HEK293 (cell line): Measurements from ENCODE around the gene HMCN1.

Experiments used
- CTCF ChIP-seq: fragments of 450-650 bp; formaldehyde crosslinking; IDR thresholded peaks from 2 replicates; pipeline ENCODE4 v1.5.1; 2016; ENCODE audit warnings: missing biosample characterization, missing genetic modification characterization
- PATZ1 ChIP-seq: fragments of 450-650 bp; formaldehyde crosslinking; IDR thresholded peaks from 2 replicates; pipeline ENCODE4 v1.5.1; 2016; ENCODE audit warnings: missing biosample characterization, missing genetic modification characterization
- SP2 ChIP-seq: fragments of 450-650 bp; formaldehyde crosslinking; IDR thresholded peaks from 2 replicates; pipeline ENCODE4 v1.5.1; 2016; ENCODE audit warnings: missing biosample characterization, missing genetic modification characterization
- ZNF202 ChIP-seq: fragments of 450-650 bp; formaldehyde crosslinking; IDR thresholded peaks from 2 replicates; pipeline ENCODE4 v1.5.1; 2016; ENCODE audit warnings: missing biosample characterization, missing genetic modification characterization, borderline replicate concordance
- ZNF248 ChIP-seq: fragments of 450-650 bp; formaldehyde crosslinking; IDR thresholded peaks from 2 replicates; pipeline ENCODE4 v1.5.1; 2017; ENCODE audit warnings: missing biosample characterization, missing genetic modification characterization
- ZNF324 ChIP-seq: fragments of 450-650 bp; formaldehyde crosslinking; IDR thresholded peaks from 2 replicates; pipeline ENCODE4 v1.5.1; 2016; ENCODE audit warnings: missing biosample characterization, missing genetic modification characterization
- ZNF391 ChIP-seq: fragments of 450-650 bp; formaldehyde crosslinking; IDR thresholded peaks from 2 replicates; pipeline ENCODE4 v1.5.1; 2016; ENCODE audit warnings: low read depth, missing biosample characterization, missing genetic modification characterization, borderline replicate concordance
- ZNF621 ChIP-seq: fragments of 450-650 bp; formaldehyde crosslinking; IDR thresholded peaks from 2 replicates; pipeline ENCODE4 v1.5.1; 2017; ENCODE audit warnings: missing biosample characterization, missing genetic modification characterization
- ZNF776 ChIP-seq: fragments of 450-650 bp; formaldehyde crosslinking; IDR thresholded peaks from 2 replicates; pipeline ENCODE4 v1.5.0; 2017; ENCODE audit warnings: missing biosample characterization, missing genetic modification characterization, borderline replicate concordance

- TF ChIP-seq CTCF = no peak
- no peak for TF ChIP-seq ZNF391 (tag by site-specific recombination)
- no peak for TF ChIP-seq ZNF202 (tag by site-specific recombination)
- no peak for TF ChIP-seq ZNF324 (tag by site-specific recombination)
- no peak for TF ChIP-seq PATZ1 (tag by site-specific recombination)
- no peak for TF ChIP-seq SP2 (tag by site-specific recombination)
- TF ChIP-seq ZNF621 (tag by site-specific recombination) = no peak
- no peak for TF ChIP-seq ZNF776 (tag by site-specific recombination)
- no peak for TF ChIP-seq ZNF248 (tag by site-specific recombination)
Observed at GRCh38 chr1:185984113-185984836, 250.1 kb downstream of the HMCN1 start.
